EL (cell line): Measurements from ENCODE around the gene PAGR1.
"Not testable (repeated sequence)": the region's sequence is repeated elsewhere in the genome, so short reads cannot be mapped to it uniquely, and the experiment has no call there.

Experiments used
- DNase-seq: peaks from one replicate; pipeline ENCODE4 v3.0.0-alpha.2; 2016

PAGR1 gene

DNA sequence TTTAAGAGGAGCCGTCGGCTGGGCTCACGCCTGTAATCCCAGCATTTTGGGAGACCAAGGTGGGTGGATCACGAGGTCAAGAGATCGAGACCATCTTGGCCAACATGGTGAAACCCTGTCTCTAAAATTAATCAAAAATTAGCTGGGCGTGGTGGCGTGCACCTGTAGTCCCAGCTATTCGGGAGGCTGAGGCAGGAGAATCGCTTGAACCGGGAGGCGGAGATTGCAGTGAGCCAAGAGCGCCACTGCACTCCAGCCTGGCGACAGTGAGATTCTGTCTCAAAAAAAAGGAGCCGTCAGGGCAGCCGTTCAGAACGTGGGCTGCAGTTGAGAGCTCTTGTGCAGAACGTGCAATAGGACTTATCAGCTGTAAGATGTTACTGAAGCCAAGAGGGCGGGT, 22.8 kb upstream of the PAGR1 start:
- not testable (repeated sequence) for DNase-seq

DNA sequence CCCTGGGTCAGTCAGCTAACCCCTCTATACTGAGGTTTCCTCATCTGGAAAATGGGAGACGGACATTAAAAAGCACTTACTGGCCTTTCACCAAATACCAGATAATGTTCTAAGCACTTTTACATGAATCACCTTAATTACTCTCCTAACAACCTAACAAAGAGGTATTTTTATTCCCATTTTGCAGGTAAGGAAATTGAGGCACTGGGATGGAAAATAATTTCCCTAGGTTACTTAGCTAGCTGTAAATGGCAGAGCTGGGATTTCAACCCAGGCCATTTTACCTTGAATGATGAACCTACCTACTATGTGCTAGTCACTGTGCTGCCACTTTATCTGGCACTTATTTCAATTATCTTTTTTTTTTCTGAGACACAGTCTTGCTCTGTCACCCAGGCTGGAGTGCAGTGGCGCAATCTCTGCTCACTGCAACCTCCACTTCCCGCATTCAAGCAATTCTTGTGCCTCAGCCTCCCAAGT, 21.7 kb upstream of the PAGR1 start:
- DNase-seq: no peak

DNA sequence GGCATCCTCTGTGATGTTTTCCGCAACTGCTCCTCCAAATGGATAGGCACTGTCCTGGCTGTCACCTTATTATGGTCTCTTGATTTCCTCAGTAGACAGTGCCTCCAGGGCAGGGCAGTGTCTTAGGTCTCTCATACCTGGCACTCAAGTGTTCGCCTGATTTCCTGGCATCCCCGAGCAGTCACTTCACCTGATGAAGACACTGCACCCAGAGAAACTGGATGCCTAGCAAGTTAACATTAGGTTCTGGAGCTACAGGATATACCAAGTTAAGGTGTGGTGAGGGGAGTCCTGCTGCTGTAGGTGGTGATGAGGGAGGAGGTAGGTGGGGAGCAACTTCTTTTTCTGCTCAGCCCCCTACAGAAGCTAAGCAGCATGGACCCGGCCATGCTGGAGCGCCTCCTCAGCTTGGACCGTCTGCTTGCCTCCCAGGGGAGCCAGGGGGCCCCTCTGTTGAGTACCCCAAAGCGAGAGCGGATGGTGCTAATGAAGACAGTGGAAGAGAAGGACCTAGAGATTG, 13.5 kb upstream of the PAGR1 start:
- no peak for DNase-seq

- DNase-seq: no peak
Observed at GRCh38 chr16:29804020-29804419, 11.9 kb upstream of the PAGR1 start.

- DNase-seq: peak; percentile 60
Observed at GRCh38 chr16:29804455-29805231, 11.3 kb upstream of the PAGR1 start.

GRCh38 chr16:29805232-29806098, 10.5 kb upstream of the PAGR1 start:
- peak; percentile 97 for DNase-seq

GRCh38 chr16:29806099-29806579, 9.8 kb upstream of the PAGR1 start, which contains the start of gene MAZ:
MAZ (plus strand) TSS chr16:29806529; CDS start chr16:29806702, 173 bp downstream.
- DNase-seq: no peak

GRCh38 chr16:29806641-29807425, 9.1 kb upstream of the PAGR1 start:
- peak; percentile 57 for DNase-seq

DNA sequence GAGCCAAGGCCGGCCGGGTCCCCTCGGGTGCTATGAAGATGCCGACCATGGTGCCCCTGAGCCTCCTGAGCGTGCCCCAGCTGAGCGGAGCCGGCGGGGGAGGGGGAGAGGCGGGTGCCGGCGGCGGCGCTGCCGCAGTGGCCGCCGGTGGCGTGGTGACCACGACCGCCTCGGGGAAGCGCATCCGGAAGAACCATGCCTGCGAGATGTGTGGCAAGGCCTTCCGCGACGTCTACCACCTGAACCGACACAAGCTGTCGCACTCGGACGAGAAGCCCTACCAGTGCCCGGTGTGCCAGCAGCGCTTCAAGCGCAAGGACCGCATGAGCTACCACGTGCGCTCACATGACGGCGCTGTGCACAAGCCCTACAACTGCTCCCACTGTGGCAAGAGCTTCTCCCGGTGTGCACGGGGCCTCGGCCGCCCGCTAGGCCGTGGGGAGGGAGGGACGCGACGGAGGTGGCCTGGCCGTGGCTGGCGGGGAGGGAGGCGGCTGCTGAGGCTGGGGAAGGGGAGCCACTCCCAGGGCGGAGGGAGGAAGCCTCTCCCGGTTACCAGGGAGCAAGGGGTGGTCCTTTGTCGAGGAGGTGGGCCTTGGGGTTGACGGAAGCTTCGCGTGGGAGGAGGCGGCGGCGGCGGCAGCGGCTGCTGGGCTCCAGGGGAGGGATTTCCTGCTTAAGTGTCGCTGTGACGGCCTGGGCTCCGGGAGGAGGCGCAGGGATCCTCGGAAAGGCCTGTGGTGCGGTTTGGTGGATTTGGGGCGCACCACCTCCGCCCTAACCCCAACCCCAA, 8.3 kb upstream of the PAGR1 start:
- peak; percentile 95 for DNase-seq

GRCh38 chr16:29808219-29808900, 7.6 kb upstream of the PAGR1 start:
- DNase-seq: no peak

DNA sequence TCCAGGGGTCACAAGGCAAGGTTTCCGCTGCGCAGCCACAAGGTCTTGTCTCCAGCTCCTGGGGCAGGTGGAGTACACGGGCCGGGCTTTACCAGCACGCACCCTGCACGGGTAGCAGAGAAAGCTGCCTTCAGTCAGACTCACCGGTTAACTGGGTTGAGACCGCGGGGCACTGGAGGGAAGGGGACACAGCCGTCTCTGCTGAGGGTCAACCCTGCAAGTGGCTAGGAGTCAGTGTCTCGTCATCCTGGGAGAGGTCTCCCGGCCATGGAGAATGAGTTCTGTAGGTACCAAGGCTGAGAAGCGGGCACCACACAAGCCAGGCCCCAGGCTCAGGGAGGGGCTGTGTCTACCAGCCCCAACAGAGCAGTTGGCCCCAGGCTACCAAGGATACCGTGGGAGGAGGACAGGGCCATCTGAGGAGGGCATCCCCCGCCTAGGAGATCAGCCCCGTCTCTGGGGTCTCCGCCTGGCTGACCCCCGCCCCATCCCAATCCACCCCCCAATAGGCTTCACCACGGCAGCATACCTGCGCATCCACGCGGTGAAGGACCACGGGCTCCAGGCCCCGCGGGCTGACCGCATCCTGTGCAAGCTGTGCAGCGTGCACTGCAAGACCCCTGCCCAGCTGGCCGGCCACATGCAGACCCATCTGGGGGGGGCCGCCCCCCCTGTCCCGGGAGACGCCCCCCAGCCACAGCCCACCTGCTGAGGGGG, 6.8 kb upstream of the PAGR1 start:
- DNase-seq: no peak

- no peak for DNase-seq
Observed at GRCh38 chr16:29809850-29810698, 5.9 kb upstream of the PAGR1 start.

GRCh38 chr16:29810699-29811169, 5.2 kb upstream of the PAGR1 start:
- DNase-seq: no peak

- DNase-seq: peak; percentile 99
Observed at GRCh38 chr16:29811170-29811895, 4.6 kb upstream of the PAGR1 start.

DNA sequence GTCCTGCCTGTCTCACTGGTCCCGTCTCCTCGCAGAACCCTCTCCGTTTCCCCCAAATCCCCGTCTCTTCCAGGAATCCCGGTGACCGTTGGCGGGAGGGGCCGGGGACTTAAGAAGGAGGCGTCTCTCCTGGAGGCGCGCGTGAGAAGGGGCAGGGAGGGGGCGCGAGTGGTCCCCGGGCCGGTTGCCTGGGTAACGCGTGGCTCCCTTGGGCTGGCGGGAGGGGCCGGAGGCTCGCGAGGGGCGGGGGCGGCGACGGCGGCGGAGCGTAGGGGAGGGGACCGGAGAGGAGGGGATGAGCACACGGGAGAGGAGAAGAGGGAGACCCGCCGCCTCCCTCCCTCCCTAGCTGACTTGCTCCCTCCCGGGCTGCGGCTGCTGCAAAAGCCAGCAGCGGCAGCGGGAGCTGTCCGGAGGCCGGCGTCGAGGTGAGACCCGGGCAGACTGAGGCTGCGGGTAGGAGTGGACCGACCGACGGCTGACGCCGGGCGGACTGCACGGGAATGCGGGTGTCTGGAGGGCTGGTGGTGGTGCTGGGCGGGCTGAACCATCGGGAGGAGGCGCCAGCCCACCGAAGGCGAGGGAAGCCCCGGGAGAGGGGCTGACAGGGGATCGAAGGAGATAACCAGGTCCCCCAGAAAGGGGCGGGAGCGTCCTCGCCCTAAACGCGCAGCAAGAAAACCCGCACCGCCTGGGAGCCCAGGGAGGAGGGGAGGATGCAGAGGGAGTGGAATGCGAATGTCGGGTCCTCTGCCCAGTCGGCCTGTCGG, 3.9 kb upstream of the PAGR1 start, which contains the start of gene PRRT2:
Gene PRRT2, plus strand, starts transcription at position 298 of the 770 bp plus-strand sequence. CDS start 862 bp downstream, outside the sequence.
- DNase-seq: peak; percentile 55

DNA sequence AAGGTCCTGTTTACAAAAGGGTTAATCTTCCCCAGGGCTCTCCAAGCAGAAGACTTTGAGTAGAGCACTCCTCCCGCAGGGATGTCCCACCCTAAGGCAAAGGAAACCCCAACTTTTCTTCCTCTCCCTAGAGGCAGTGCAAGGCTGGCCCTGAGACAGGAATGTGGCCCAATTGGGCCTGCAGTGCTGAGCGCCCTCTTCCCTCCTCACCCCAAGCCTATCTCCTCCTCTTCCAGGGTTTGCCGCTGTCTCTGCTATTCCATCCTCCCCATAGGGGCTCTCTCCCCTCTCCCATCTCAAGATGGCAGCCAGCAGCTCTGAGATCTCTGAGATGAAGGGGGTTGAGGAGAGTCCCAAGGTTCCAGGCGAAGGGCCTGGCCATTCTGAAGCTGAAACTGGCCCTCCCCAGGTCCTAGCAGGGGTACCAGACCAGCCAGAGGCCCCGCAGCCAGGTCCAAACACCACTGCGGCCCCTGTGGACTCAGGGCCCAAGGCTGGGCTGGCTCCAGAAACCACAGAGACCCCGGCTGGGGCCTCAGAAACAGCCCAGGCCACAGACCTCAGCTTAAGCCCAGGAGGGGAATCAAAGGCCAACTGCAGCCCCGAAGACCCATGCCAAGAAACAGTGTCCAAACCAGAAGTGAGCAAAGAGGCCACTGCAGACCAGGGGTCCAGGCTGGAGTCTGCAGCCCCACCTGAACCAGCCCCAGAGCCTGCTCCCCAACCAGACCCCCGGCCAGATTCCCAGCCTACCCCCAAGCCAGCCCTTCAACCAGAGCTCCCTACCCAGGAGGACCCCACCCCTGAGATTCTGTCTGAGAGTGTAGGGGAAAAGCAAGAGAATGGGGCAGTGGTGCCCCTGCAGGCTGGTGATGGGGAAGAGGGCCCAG, 3.0 kb upstream of the PAGR1 start:
- no peak for DNase-seq
